ENCODE data around the gene NOTCH2.

NOTCH2 gene

DNA sequence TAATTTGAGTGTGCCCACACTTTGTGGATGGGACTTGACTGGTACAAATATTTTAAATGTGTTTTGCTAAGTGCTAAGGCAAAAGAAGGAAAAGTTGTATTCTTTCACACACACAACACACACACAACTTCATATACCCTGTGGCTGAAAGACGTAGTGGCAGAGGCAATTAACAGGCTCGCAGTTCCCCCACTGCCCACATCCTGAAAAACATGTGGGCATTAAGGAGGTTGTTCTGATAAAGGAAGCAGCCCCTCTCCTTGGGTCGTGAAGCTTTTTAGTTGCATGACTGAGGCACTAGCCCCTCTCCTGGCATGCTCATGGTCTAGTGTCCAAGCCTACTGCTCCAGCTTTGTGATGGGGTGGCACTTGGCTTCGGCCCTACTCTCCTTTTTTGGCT, 158.8 kb downstream of the NOTCH2 start:
- H2AFZ ChIP-seq (ENCODE audit: low read depth, low read length): no peak overlapping the region
- TF ChIP-seq EZH2phosphoT487 (IDR thresholded peaks at IDR 0.05; ENCODE audit: low read depth): no peak
- TF ChIP-seq, protein P1, sequence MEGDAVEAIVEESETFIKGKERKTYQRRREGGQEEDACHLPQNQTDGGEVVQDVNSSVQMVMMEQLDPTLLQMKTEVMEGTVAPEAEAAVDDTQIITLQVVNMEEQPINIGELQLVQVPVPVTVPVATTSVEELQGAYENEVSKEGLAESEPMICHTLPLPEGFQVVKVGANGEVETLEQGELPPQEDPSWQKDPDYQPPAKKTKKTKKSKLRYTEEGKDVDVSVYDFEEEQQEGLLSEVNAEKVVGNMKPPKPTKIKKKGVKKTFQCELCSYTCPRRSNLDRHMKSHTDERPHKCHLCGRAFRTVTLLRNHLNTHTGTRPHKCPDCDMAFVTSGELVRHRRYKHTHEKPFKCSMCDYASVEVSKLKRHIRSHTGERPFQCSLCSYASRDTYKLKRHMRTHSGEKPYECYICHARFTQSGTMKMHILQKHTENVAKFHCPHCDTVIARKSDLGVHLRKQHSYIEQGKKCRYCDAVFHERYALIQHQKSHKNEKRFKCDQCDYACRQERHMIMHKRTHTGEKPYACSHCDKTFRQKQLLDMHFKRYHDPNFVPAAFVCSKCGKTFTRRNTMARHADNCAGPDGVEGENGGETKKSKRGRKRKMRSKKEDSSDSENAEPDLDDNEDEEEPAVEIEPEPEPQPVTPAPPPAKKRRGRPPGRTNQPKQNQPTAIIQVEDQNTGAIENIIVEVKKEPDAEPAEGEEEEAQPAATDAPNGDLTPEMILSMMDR (IDR thresholded peaks at IDR 0.05; ENCODE audit: low read depth, low read length): no peak
- H3K27ac ChIP-seq (ENCODE audit: low read length): no peak overlapping the region
- H3K36me3 ChIP-seq (replicated peaks; ENCODE audit: low read depth, low read length): peaks cover 21% of the 10 kb centered on the region
- H3K9me3 ChIP-seq (ENCODE audit: insufficient read depth, low read length): no peaks in the 10 kb centered on the region
- H3K4me1 ChIP-seq (ENCODE audit: low read length): no peaks in the 10 kb centered on the region
- H3K79me2 ChIP-seq (ENCODE audit: low read length): no peaks in the 10 kb centered on the region
- H3K9ac ChIP-seq (ENCODE audit: low read length): no peak overlapping the region
- no peaks in the 10 kb centered on the region for H3K27me3 ChIP-seq (ENCODE audit: low read depth, low read length)
- no peaks in the 10 kb centered on the region for H4K20me1 ChIP-seq (ENCODE audit: insufficient read depth, low read length)
- H3K4me2 ChIP-seq (ENCODE audit: low read length): no peak overlapping the region
- H3K4me3 ChIP-seq (ENCODE audit: low read length): no peak overlapping the region

DNA sequence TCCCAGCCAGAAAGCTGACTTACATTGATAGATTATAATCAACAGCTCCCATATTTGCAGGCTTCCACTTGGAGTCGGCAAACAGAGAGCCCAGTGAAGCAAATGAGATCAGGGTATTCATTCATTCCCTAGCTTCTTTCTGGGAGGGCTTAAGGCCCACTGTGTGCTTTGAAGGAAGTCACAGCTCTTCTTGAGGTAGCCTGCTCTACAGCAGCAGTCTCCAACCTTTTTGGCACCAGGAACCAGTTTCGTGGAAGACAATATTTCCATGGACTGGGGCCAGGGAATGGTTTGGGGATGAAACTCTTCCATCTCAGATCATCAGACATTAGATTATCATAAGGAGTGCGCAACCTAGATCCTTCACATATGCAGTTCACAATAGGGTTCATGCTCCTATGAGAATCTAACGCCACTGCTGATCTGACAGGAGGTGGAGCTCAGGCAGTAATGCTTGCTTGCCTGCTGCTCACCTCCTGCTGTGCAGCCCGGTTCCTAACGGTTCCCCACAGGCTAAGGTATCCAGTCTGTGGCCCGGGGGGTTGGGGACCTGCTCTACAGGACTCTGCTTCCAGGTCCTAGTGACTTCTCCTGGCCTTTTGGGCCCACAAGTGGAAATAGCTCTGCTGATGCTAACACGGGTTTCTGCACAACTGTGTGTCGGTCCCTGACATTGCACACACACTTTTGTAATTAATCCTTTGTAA, 159.4 kb downstream of the NOTCH2 start:
- Histone ChIP-seq H3K9me3 (ENCODE audit: insufficient read depth, low read length) (peaks cover 4% of the 10 kb centered on the region; the same call in 1 of the 2 replicates), H3K79me2 (ENCODE audit: low read length) (no peaks in the 10 kb centered on the region), H2AFZ (ENCODE audit: low read depth, low read length) (no peak overlapping the region), H3K36me3 (replicated peaks; ENCODE audit: low read depth, low read length) (peaks cover 16% of the 10 kb centered on the region), H3K27me3 (ENCODE audit: low read depth, low read length) (no peaks in the 10 kb centered on the region), H3K4me3 (ENCODE audit: low read length) (no peak overlapping the region), H3K27ac (ENCODE audit: low read length) (no peak overlapping the region), H3K9ac (ENCODE audit: low read length) (no peak overlapping the region), H4K20me1 (ENCODE audit: insufficient read depth, low read length) (no peaks in the 10 kb centered on the region), H3K4me1 (ENCODE audit: low read length) (no peaks in the 10 kb centered on the region), H3K4me2 (ENCODE audit: low read length) (no peak overlapping the region)
- TF ChIP-seq EZH2phosphoT487 (IDR thresholded peaks at IDR 0.05; ENCODE audit: low read depth): no peak
- TF ChIP-seq, protein P1 (IDR thresholded peaks at IDR 0.05; ENCODE audit: low read depth, low read length): no peak

GRCh38 chr1:119908661-119909060, 160.8 kb downstream of the NOTCH2 start:
- Histone ChIP-seq H2AFZ (ENCODE audit: low read depth, low read length) (no peak overlapping the region), H3K36me3 (replicated peaks; ENCODE audit: low read depth, low read length) (peaks cover 11% of the 10 kb centered on the region), H3K27me3 (ENCODE audit: low read depth, low read length) (peaks cover 8% of the 10 kb centered on the region; the same call in 1 of the 2 replicates), H3K27ac (ENCODE audit: low read length) (no peak overlapping the region), H3K79me2 (ENCODE audit: low read length) (no peaks in the 10 kb centered on the region), H3K4me3 (ENCODE audit: low read length) (no peak overlapping the region), H3K4me2 (ENCODE audit: low read length) (no peak overlapping the region), H3K4me1 (ENCODE audit: low read length) (no peaks in the 10 kb centered on the region), H3K9me3 (ENCODE audit: insufficient read depth, low read length) (peaks cover 6% of the 10 kb centered on the region; the same call in 1 of the 2 replicates), H4K20me1 (ENCODE audit: insufficient read depth, low read length) (no peaks in the 10 kb centered on the region), H3K9ac (ENCODE audit: low read length) (no peak overlapping the region)
- TF ChIP-seq, protein P1 (IDR thresholded peaks at IDR 0.05; ENCODE audit: low read depth, low read length): no peak
- no peak for TF ChIP-seq EZH2phosphoT487 (IDR thresholded peaks at IDR 0.05; ENCODE audit: low read depth)

DNA sequence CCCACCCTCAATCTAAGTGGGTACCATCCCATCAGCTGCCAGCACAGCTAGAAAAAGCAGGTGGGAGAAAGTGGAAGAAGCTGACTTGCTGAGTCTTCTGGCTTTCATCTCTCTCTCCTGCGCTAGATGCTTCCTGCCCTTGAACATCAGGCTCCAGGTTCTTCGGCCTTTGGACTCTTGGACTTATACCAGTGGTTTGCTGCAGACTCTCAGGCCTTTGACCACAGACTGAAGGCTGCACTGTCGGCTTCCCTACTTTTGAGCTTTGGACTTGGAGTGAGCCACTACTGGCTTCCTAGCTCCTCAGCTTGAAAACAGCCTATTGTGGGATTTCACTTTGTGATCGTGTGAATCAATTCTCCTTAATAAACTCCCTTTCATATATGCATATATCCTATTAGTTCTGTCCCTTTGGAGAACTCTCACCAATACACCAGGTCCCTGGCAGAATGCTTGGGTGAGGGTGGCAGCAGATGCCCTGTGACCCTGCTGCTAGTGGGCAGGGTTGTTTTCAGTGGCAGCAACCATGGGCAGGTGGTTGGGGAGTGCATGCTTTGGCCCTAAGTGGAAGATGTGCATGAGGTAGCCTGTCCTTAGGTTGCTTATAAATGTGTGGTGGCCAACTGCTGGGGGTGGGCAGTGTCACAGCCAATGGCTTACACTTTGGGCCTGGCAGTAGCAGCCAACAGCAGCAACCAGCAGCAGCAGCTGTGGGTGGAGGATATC, 162.4 kb downstream of the NOTCH2 start:
- no peaks in the 10 kb centered on the region for H3K36me3 ChIP-seq (replicated peaks; ENCODE audit: low read depth, low read length)
- TF ChIP-seq, protein P1 (IDR thresholded peaks at IDR 0.05; ENCODE audit: low read depth, low read length): no peak
- no peak for TF ChIP-seq EZH2phosphoT487 (IDR thresholded peaks at IDR 0.05; ENCODE audit: low read depth)
- no peaks in the 10 kb centered on the region for H3K79me2 ChIP-seq (ENCODE audit: low read length)
- no peak overlapping the region for H3K4me3 ChIP-seq (ENCODE audit: low read length)
- no peak overlapping the region for H3K27ac ChIP-seq (ENCODE audit: low read length)
- no peaks in the 10 kb centered on the region for H3K4me1 ChIP-seq (ENCODE audit: low read length)
- H2AFZ ChIP-seq (ENCODE audit: low read depth, low read length): no peak overlapping the region
- no peaks in the 10 kb centered on the region for H4K20me1 ChIP-seq (ENCODE audit: insufficient read depth, low read length)
- no peak overlapping the region for H3K4me2 ChIP-seq (ENCODE audit: low read length)
- no peak overlapping the region for H3K9ac ChIP-seq (ENCODE audit: low read length)
- peaks cover 21% of the 10 kb centered on the region for H3K27me3 ChIP-seq (ENCODE audit: low read depth, low read length)
- H3K9me3 ChIP-seq (ENCODE audit: insufficient read depth, low read length): peaks cover 6% of the 10 kb centered on the region; the same call in 1 of the 2 replicates
